ENCODE data around the gene RWDD3. TPM values are rescaled to one million over a fixed set of nuclear protein-coding genes. Genes with fewer than 3 reads are reported as not detected.

The RWDD3 gene
- total and polyA plus RNA-seq, 2 of the 4 experiments (the other 2 are of a cell fraction) = 10.4 to 13.6 TPM

DNA sequence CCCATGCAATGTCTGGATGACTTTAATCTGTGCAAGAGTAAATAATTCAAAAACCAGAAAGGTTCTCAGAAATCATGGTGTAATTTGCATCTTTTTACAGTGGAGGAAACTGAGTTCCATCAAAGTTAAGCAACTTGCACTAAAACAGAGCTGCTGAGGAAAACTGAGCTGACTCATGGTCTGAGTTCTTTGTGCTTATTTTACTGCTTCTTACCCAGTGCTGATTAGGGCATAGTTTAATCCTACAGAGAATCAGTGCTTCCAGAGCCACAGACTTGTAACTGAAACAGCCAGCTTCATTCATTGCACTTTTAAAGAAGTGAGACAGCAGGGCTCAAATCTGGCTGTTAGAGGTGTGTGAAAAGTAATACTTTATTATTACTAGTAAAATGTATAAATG, 10.9 kb upstream of the RWDD3 start:
- DNase-seq (peak; percentile 70), ATAC-seq (ENCODE audit: low read depth) (peak; percentile 98)
- Histone ChIP-seq H2BK120ac (ENCODE audit: low read depth, low read length) (no peak overlapping the region), H3K27me3 (ENCODE audit: control insufficient read depth, insufficient read depth, low read length) (no peaks in the 10 kb centered on the region), H3K4me3 (ENCODE audit: insufficient read depth, low read depth, low read length) (no peak overlapping the region), H2BK5ac (ENCODE audit: low read depth, low read length, poor library complexity, severe bottlenecking) (no peak overlapping the region), H3K14ac (replicated peaks; ENCODE audit: low read depth, low read length) (no peak overlapping the region), H4K91ac (ENCODE audit: insufficient read depth, low read depth, low read length) (no peak overlapping the region), H2AK9ac (replicated peaks; ENCODE audit: low read depth, low read length, poor library complexity) (no peak overlapping the region), H3K56ac (ENCODE audit: extremely low read depth, insufficient read depth, low read length) (no peak overlapping the region), H4K5ac (ENCODE audit: low read depth, low read length) (no peak overlapping the region), H3K4ac (ENCODE audit: low read depth, low read length) (no peak overlapping the region), H3K79me1 (ENCODE audit: low read depth in 1 of 2, low read length in 2 of 2) (no peaks in the 10 kb centered on the region), H4K20me1 (ENCODE audit: insufficient read depth, low read length) (no peaks in the 10 kb centered on the region), H2BK15ac (ENCODE audit: low read depth, low read length) (no peak overlapping the region), H3K4me1 (ENCODE audit: control insufficient read depth, insufficient read depth, low read length) (no peaks in the 10 kb centered on the region), H3K4me2 (ENCODE audit: low read depth, low read length) (no peak overlapping the region), H3K18ac (ENCODE audit: low read depth, low read length) (no peak overlapping the region), H2BK20ac (ENCODE audit: low read depth, low read length) (no peak overlapping the region), H3K27ac (ENCODE audit: insufficient read depth, low read length) (no peak overlapping the region), H4K8ac (ENCODE audit: low read depth in 2 of 2, low read length in 2 of 2) (no peak overlapping the region), H3K36me3 (ENCODE audit: control insufficient read depth, insufficient read depth, low read length) (no peaks in the 10 kb centered on the region), H2AK5ac (ENCODE audit: low read depth, low read length) (no peak overlapping the region), H2AFZ (replicated peaks; ENCODE audit: low read length, poor library complexity) (no peak overlapping the region), H3K9ac (ENCODE audit: low read depth, low read length) (no peak overlapping the region), H3K23ac (ENCODE audit: low read depth, low read length) (no peak overlapping the region), H3K9me1 (ENCODE audit: insufficient read depth, low read length) (peaks cover 4% of the 10 kb centered on the region; the same call in 1 of the 2 replicates), H3K9me3 (ENCODE audit: control insufficient read depth, insufficient read depth, low read length) (no peaks in the 10 kb centered on the region)
- ChIA-PET POLR2A (ENCODE audit: unreplicated experiment) (no interaction called here), CTCF (interaction anchor here (0.9 to 1.8 kb wide), 2 partner anchors 11 to 107 kb away, joined by 5 to 7 read pairs; partner anchors contain the start of gene RWDD3)
- no peak for TF ChIP-seq CHD1 (IDR thresholded peaks at IDR 0.05; ENCODE audit: low read depth, low read length)
- no peak for TF ChIP-seq BHLHE40 (IDR thresholded peaks at IDR 0.05; ENCODE audit: low read depth, low read length)
- TF ChIP-seq, protein P1, sequence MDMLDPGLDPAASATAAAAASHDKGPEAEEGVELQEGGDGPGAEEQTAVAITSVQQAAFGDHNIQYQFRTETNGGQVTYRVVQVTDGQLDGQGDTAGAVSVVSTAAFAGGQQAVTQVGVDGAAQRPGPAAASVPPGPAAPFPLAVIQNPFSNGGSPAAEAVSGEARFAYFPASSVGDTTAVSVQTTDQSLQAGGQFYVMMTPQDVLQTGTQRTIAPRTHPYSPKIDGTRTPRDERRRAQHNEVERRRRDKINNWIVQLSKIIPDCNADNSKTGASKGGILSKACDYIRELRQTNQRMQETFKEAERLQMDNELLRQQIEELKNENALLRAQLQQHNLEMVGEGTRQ (IDR thresholded peaks at IDR 0.05; ENCODE audit: low read depth, low read length) = no peak
- TF ChIP-seq CEBPB (IDR thresholded peaks at IDR 0.05; ENCODE audit: low read depth, low read length) = peak; percentile 40; the same call in 1 of the 2 replicates
- TF ChIP-seq MXI1 (IDR thresholded peaks at IDR 0.05; ENCODE audit: borderline replicate concordance, low read depth, low read length) = no peak
- no peak for TF ChIP-seq CTCF (conservative IDR thresholded peaks at IDR 0.05; ENCODE audit: low read depth, low read length)
- TF ChIP-seq NFE2L2 (IDR thresholded peaks at IDR 0.05; ENCODE audit: low read depth, low read length) = peak; percentile 24; the same call in 1 of the 2 replicates
- TF ChIP-seq POLR2A (IDR thresholded peaks at IDR 0.05; ENCODE audit: low read depth, low read length) = no peak
- intact Hi-C loops (cut with micrococcal nuclease) = no loop called here
- dilution Hi-C loops (cut with HindIII; ENCODE audit: low sequenced_read_pairs, unreplicated experiment) = no loop called here
- in situ Hi-C loops (cut with MboI; ENCODE audit: low sequenced_read_pairs) = no loop called here
- no TSS peak for BruUV-seq (replicated peaks)
